ENCODE measurements around the gene EML6. TPM values are rescaled to one million over a fixed set of nuclear protein-coding genes. Genes with fewer than 3 reads are reported as not detected.

Gene EML6
- total RNA-seq, 2 donors from 2014 or later = 1.4 to 2.1 TPM

GRCh38 chr2:54975598-54976492 is 252.4 kb downstream of the EML6 start:
- no peak overlapping the region for H3K4me3 Mint-ChIP-seq

DNA sequence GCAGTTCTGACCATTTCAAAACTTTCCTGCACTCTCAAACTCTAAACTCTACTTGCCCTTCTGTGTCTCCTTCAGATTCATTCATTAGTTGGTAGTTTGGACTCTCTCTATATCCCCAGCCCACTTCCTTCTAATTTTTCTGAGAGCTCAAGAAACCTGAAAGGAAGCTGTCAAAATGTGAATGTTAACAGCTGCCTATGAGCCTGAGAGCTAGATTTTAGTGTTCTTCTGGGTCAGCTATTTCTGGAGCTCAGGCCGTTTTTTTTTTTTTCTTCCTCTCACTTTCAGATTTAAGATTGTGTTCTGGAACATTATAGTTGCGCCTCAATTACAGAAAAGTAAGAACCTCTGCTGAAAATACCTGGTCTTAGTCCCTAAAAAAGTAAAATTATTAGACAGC is 253.7 kb downstream of the EML6 start:
- no peak overlapping the region for H3K27ac Mint-ChIP-seq
- no peak overlapping the region for H3K27ac ChIP-seq (ENCODE audit: low read depth, low read length)
- TF ChIP-seq, protein P1, sequence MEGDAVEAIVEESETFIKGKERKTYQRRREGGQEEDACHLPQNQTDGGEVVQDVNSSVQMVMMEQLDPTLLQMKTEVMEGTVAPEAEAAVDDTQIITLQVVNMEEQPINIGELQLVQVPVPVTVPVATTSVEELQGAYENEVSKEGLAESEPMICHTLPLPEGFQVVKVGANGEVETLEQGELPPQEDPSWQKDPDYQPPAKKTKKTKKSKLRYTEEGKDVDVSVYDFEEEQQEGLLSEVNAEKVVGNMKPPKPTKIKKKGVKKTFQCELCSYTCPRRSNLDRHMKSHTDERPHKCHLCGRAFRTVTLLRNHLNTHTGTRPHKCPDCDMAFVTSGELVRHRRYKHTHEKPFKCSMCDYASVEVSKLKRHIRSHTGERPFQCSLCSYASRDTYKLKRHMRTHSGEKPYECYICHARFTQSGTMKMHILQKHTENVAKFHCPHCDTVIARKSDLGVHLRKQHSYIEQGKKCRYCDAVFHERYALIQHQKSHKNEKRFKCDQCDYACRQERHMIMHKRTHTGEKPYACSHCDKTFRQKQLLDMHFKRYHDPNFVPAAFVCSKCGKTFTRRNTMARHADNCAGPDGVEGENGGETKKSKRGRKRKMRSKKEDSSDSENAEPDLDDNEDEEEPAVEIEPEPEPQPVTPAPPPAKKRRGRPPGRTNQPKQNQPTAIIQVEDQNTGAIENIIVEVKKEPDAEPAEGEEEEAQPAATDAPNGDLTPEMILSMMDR (conservative IDR thresholded peaks at IDR 0.05) = no peak
- H3K4me1 Mint-ChIP-seq = peaks cover 5% of the 10 kb centered on the region
- H3K9ac ChIP-seq (ENCODE audit: extremely low read depth, low read length, poor library complexity, severe bottlenecking) = no peak overlapping the region
- no peaks in the 10 kb centered on the region for H3K27me3 Mint-ChIP-seq (ENCODE audit: insufficient read depth)
- 87 to 100% methylated on average over 2 of the region's 2 CpGs for WGBS, 2 experiments (ENCODE audit: insufficient coverage in 1 of 2, insufficient read length in 1 of 2)
- no peaks in the 10 kb centered on the region for H3K9me3 Mint-ChIP-seq
- no peak overlapping the region for H3K4me3 ChIP-seq (ENCODE audit: low read length)
- peaks cover 64% of the 10 kb centered on the region for H3K36me3 ChIP-seq (ENCODE audit: control insufficient read depth, insufficient read depth, low read length)
- H3K9me3 ChIP-seq (ENCODE audit: control insufficient read depth, low read length) = no peaks in the 10 kb centered on the region
- H3K4me1 ChIP-seq (ENCODE audit: control insufficient read depth, insufficient read depth, low read length) = no peaks in the 10 kb centered on the region
- H3K4me3 Mint-ChIP-seq = no peak overlapping the region
- no peaks in the 10 kb centered on the region for H3K27me3 ChIP-seq (ENCODE audit: control insufficient read depth, insufficient read depth, low read length, poor library complexity, severe bottlenecking)
- H3K36me3 Mint-ChIP-seq (ENCODE audit: low read depth) = peaks cover 26% of the 10 kb centered on the region
- no peak for DNase-seq

More at GRCh38 chr2:54975598-54976492, 252.4 kb downstream of the EML6 start:
- Histone ChIP-seq H3K27me3 (ENCODE audit: control insufficient read depth, insufficient read depth, low read length, poor library complexity, severe bottlenecking) (no peaks in the 10 kb centered on the region), H3K27ac (ENCODE audit: low read depth, low read length) (no peak overlapping the region), H3K36me3 (ENCODE audit: control insufficient read depth, insufficient read depth, low read length) (peaks cover 65% of the 10 kb centered on the region), H3K4me1 (ENCODE audit: control insufficient read depth, insufficient read depth, low read length) (no peaks in the 10 kb centered on the region), H3K9me3 (ENCODE audit: control insufficient read depth, low read length) (no peaks in the 10 kb centered on the region), H3K9ac (ENCODE audit: extremely low read depth, low read length, poor library complexity, severe bottlenecking) (no peak overlapping the region), H3K4me3 (ENCODE audit: low read length) (no peak overlapping the region)
- H3K4me1 Mint-ChIP-seq = peaks cover 5% of the 10 kb centered on the region
- 94 to 100% methylated on average over 2 to 4 of the region's 4 CpGs for WGBS, 2 experiments (ENCODE audit: insufficient coverage in 1 of 2, insufficient read length in 1 of 2)
- TF ChIP-seq, protein P1 (conservative IDR thresholded peaks at IDR 0.05) = no peak
- no peaks in the 10 kb centered on the region for H3K27me3 Mint-ChIP-seq (ENCODE audit: insufficient read depth)
- H3K9me3 Mint-ChIP-seq = no peaks in the 10 kb centered on the region
- peak overlapping the region; percentile 31 for H3K27ac Mint-ChIP-seq
- H3K36me3 Mint-ChIP-seq (ENCODE audit: low read depth) = peaks cover 29% of the 10 kb centered on the region
- DNase-seq = no peak

GRCh38 chr2:54979321-54980044 is 256.0 kb downstream of the EML6 start:
- Mint-ChIP-seq H3K9me3 (no peaks in the 10 kb centered on the region), H3K27me3 (ENCODE audit: insufficient read depth) (no peaks in the 10 kb centered on the region), H3K27ac (no peak overlapping the region)

More at GRCh38 chr2:54979321-54980044, 256.0 kb downstream of the EML6 start:
- Histone ChIP-seq H3K9ac (ENCODE audit: extremely low read depth, low read length, poor library complexity, severe bottlenecking) (no peak overlapping the region), H3K4me1 (ENCODE audit: control insufficient read depth, insufficient read depth, low read length) (no peaks in the 10 kb centered on the region), H3K27me3 (ENCODE audit: control insufficient read depth, insufficient read depth, low read length, poor library complexity, severe bottlenecking) (no peaks in the 10 kb centered on the region), H3K27ac (ENCODE audit: low read depth, low read length) (no peak overlapping the region), H3K9me3 (ENCODE audit: control insufficient read depth, low read length) (no peaks in the 10 kb centered on the region), H3K4me3 (ENCODE audit: low read length) (no peak overlapping the region), H3K36me3 (ENCODE audit: control insufficient read depth, insufficient read depth, low read length) (peaks cover 67% of the 10 kb centered on the region)
- WGBS, 2 experiments (ENCODE audit: insufficient coverage in 1 of 2, insufficient read length in 1 of 2) = 97 to 100% methylated on average over 1 to 4 of the region's 4 CpGs
- peaks cover 37% of the 10 kb centered on the region for H3K36me3 Mint-ChIP-seq (ENCODE audit: low read depth)
- TF ChIP-seq, protein P1 (conservative IDR thresholded peaks at IDR 0.05) = no peak
- peaks cover 5% of the 10 kb centered on the region for H3K4me1 Mint-ChIP-seq
- H3K4me3 Mint-ChIP-seq = no peak overlapping the region
- DNase-seq = no peak

All from endodermal cell (in vitro differentiated cells).